AG20443 (cell line): ENCODE data around the gene ZFAND3.

ENCODE experiments used
- DNase-seq: peaks from one replicate; pipeline ENCODE4 v3.0.0; 2012; ENCODE audit warnings: low spot score, mixed read lengths

ZFAND3 gene

GRCh38 chr6:37894585-37894984, 75.1 kb downstream of the ZFAND3 start:
- DNase-seq: no peak

GRCh38 chr6:37897321-37897720, 77.8 kb downstream of the ZFAND3 start:
- no peak for DNase-seq

- no peak for DNase-seq
Observed at GRCh38 chr6:37897818-37898515, 78.4 kb downstream of the ZFAND3 start.

- DNase-seq: no peak
Observed at GRCh38 chr6:37903351-37904340, 84.1 kb downstream of the ZFAND3 start.

GRCh38 chr6:37904590-37904989, 85.1 kb downstream of the ZFAND3 start:
- no peak for DNase-seq

GRCh38 chr6:37906121-37906520, 86.6 kb downstream of the ZFAND3 start:
- DNase-seq: no peak

GRCh38 chr6:37910998-37911397, 91.5 kb downstream of the ZFAND3 start:
- no peak for DNase-seq

- DNase-seq: no peak
Observed at GRCh38 chr6:37913210-37913609, 93.7 kb downstream of the ZFAND3 start.

- DNase-seq: no peak
Observed at GRCh38 chr6:37915463-37915862, 95.9 kb downstream of the ZFAND3 start.

GRCh38 chr6:37916149-37916548, 96.6 kb downstream of the ZFAND3 start:
- DNase-seq: no peak

GRCh38 chr6:37916675-37917074, 97.1 kb downstream of the ZFAND3 start:
- DNase-seq: no peak

- DNase-seq: no peak
Observed at GRCh38 chr6:37917566-37917965, 98.0 kb downstream of the ZFAND3 start.

GRCh38 chr6:37919417-37920157, 100.1 kb downstream of the ZFAND3 start:
- peak; percentile 51 for DNase-seq

GRCh38 chr6:37920667-37921066, 101.1 kb downstream of the ZFAND3 start:
- no peak for DNase-seq

GRCh38 chr6:37922563-37922962, 103.0 kb downstream of the ZFAND3 start:
- DNase-seq: no peak

GRCh38 chr6:37923514-37923913, 104.0 kb downstream of the ZFAND3 start:
- DNase-seq: no peak

- DNase-seq: no peak
Observed at GRCh38 chr6:37926661-37927060, 107.1 kb downstream of the ZFAND3 start.

GRCh38 chr6:37928217-37928616, 108.7 kb downstream of the ZFAND3 start:
- DNase-seq: no peak

GRCh38 chr6:37930288-37930971, 110.9 kb downstream of the ZFAND3 start:
- DNase-seq: no peak

- no peak for DNase-seq
Observed at GRCh38 chr6:37931066-37931465, 111.5 kb downstream of the ZFAND3 start.

GRCh38 chr6:37934276-37934675, 114.7 kb downstream of the ZFAND3 start:
- no peak for DNase-seq

- DNase-seq: no peak
Observed at GRCh38 chr6:37936150-37936549, 116.6 kb downstream of the ZFAND3 start.
